GM12878 (cell line): Measurements from ENCODE around the gene ISL1.

Source experiments
- BCL3 ChIP-seq: IDR thresholded peaks from 2 replicates; pipeline ENCODE4 v1.6.1; 2011; ENCODE audit warnings: borderline replicate concordance, low read depth, mild to moderate bottlenecking, moderate library complexity, low read length; ENCODE audit not compliant: insufficient read depth, poor library complexity, severe bottlenecking
- CEBPZ ChIP-seq: fragments of 150-350 bp; IDR thresholded peaks from 2 replicates; pipeline ENCODE4 v1.6.1; 2016; ENCODE audit warnings: low read depth, low read length
- CHD2 ChIP-seq: IDR thresholded peaks from 2 replicates; pipeline ENCODE4 v1.6.1; 2011; ENCODE audit warnings: low read depth, low read length, improper control_type of control experiment, borderline replicate concordance
- CTCF ChIP-seq, 3 experiments: IDR thresholded peaks in 2 of 3; conservative IDR thresholded peaks in 1 of 3; 2 replicates each; pipeline ENCODE4 v1.5.1; 2011; ENCODE audit warnings: low read depth in 3 of 3, low read length in 3 of 3, mild to moderate bottlenecking in 3 of 3, control low read depth in 2 of 3, moderate library complexity in 2 of 3, inconsistent platforms in 1 of 3, mixed read lengths in 1 of 3; ENCODE audit not compliant: control insufficient read depth in 2 of 3, insufficient read depth in 1 of 3; ENCODE audit errors: extremely low read depth in 1 of 3
- ESRRA ChIP-seq: IDR thresholded peaks from 2 replicates; pipeline ENCODE4 v1.6.1; 2012; ENCODE audit warnings: mild to moderate bottlenecking, low read length, improper control_type of control experiment
- GABPA ChIP-seq: IDR thresholded peaks from 2 replicates; pipeline ENCODE4 v1.6.1; 2014; ENCODE audit warnings: antibody characterized with exemption, low read depth, mild to moderate bottlenecking, inconsistent platforms
- NFYB ChIP-seq: IDR thresholded peaks from 2 replicates; pipeline ENCODE4 v1.6.1; 2011; ENCODE audit warnings: low read depth, mild to moderate bottlenecking, low read length, improper control_type of control experiment, moderate library complexity; ENCODE audit not compliant: insufficient read depth
- NKRF ChIP-seq: fragments of 450-650 bp; conservative IDR thresholded peaks from 2 replicates; pipeline ENCODE4 v1.6.1; 2017; ENCODE audit warnings: mild to moderate bottlenecking, moderate library complexity
- POLR2A ChIP-seq: IDR thresholded peaks from 2 replicates; pipeline ENCODE4 v1.6.1; 2011; ENCODE audit warnings: low read depth, mild to moderate bottlenecking, low read length
- TARDBP ChIP-seq: IDR thresholded peaks from 2 replicates; pipeline ENCODE4 v1.6.1; 2016; ENCODE audit warnings: borderline replicate concordance

- TF ChIP-seq CTCF (IDR thresholded peaks at IDR 0.05 in 2 of 3, conservative IDR thresholded peaks at IDR 0.05 in 1 of 3; ENCODE audit: control insufficient read depth in 2 of 3, extremely low read depth in 1 of 3, insufficient read depth in 1 of 3, low read depth in 3 of 3, low read length in 3 of 3) (no peak), ESRRA (no peak), BCL3 (no peak), GABPA (no peak), POLR2A (no peak), NKRF (no peak), TARDBP (no peak), CHD2 (no peak), NFYB (no peak), CEBPZ (no peak)
Observed at GRCh38 chr5:51439232-51439631, 56.0 kb downstream of the ISL1 start.
